SK-N-MC (cell line): Measurements from ENCODE around the gene MRPL51.
A peak's percentile ranks its signal among the peaks of the same experiment; 100 is the strongest.

ENCODE experiments used
- EZH2 ChIP-seq: fragments of 200-600 bp; sonication (generic); IDR thresholded peaks from one replicate; pipeline ENCODE4 v1.6.1; 2017; ENCODE audit warnings: antibody characterized with exemption
- FOXP2 ChIP-seq: optimal IDR thresholded peaks from 2 replicates; pipeline ENCODE3; 2011; ENCODE audit warnings: mild to moderate bottlenecking, moderate library complexity; ENCODE audit not compliant: insufficient read depth; ENCODE audit errors: extremely low read length, control extremely low read depth
- POLR2AphosphoS5 ChIP-seq: IDR thresholded peaks from 2 replicates; pipeline ENCODE4 v1.6.1; 2012; ENCODE audit warnings: mild to moderate bottlenecking, low read depth, low read length, borderline replicate concordance

- peak; percentile 100 for TF ChIP-seq POLR2AphosphoS5
- no peak for TF ChIP-seq EZH2
- TF ChIP-seq FOXP2 = no peak
These were observed 41.0 kb upstream of the MRPL51 start, which contains the start of gene GAPDH for GRCh38 chr12:6533923-6534694.
